IPS-20b (cell line): ENCODE results near the gene TTLL6.
"Not testable (repeated sequence)": the region's sequence is repeated elsewhere in the genome, so short reads cannot be mapped to it uniquely, and the experiment has no call there.

Source experiments
- H3K27ac ChIP-seq: one replicate; pipeline ENCODE4 v1.5.1; 2013; ENCODE audit warnings: low read length
- H3K27me3 ChIP-seq: 2 replicates; pipeline ENCODE4 v1.6.1; 2013; ENCODE audit warnings: mild to moderate bottlenecking, low read length, inconsistent platforms; ENCODE audit not compliant: insufficient read depth
- H3K36me3 ChIP-seq: 2 replicates; pipeline ENCODE4 v1.6.1; 2013; ENCODE audit warnings: low read depth, mild to moderate bottlenecking, inconsistent platforms, low read length, moderate library complexity; ENCODE audit not compliant: insufficient read depth
- H3K4me1 ChIP-seq: 2 replicates; pipeline ENCODE4 v1.6.1; 2013; ENCODE audit warnings: mild to moderate bottlenecking, control low read depth, inconsistent platforms, low read length, moderate library complexity; ENCODE audit not compliant: insufficient read depth
- H3K4me3 ChIP-seq: 2 replicates; pipeline ENCODE4 v1.5.1; 2013; ENCODE audit warnings: mild to moderate bottlenecking, low read length, inconsistent platforms
- H3K9ac ChIP-seq: 2 replicates; pipeline ENCODE4 v1.6.1; 2013; ENCODE audit warnings: low read depth, mild to moderate bottlenecking, inconsistent platforms, low read length, moderate library complexity
- H3K9me3 ChIP-seq: 2 replicates; pipeline ENCODE4 v1.6.1; 2013; ENCODE audit warnings: mild to moderate bottlenecking, low read depth, low read length, inconsistent platforms; ENCODE audit not compliant: insufficient read depth

The TTLL6 gene

DNA sequence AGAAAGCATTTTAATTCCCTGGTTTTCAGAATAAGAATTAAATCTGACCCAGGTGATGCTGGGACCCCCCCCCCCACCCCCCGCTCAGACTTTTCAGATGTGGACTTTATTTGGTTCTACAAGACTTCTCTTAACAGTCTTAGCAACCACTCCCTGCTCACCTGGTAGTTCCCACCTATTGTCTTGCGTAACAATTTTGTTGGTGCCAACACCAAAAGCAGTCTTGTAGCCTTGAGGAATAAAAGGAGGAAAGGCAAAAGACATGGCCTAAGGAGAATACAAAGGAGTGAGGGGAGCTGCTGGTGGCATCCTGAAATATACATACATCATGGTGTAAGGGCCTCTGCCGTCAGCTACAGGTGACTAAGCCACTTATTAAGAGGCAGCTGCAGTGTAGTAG lies 5.0 kb downstream of the TTLL6 start:
- no peaks in the 10 kb centered on the region for H3K4me1 ChIP-seq
- H3K4me3 ChIP-seq = no peak overlapping the region
- H3K27me3 ChIP-seq = peaks cover 22% of the 10 kb centered on the region

DNA sequence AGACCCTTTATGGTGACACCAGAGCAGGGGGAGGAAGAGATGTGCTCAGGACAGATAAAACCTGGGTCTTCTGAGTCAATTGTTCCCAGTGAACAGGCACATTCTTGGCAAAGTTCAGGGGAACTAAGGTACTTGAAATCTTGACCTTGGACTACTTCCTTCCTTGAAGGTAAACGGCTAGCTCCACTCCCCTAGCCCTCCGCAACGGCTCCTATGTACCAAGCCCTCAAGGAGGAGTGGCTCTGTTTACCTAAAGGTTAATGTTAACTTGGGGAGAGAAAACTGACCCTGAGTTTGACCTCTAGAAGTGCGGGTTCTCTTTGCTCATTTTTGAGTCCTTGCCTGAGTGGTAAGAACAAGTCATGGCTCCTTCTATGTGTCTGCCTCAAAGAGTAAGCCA lies 7.8 kb downstream of the TTLL6 start:
- H3K4me3 ChIP-seq = no peak overlapping the region
- H3K9me3 ChIP-seq = no peaks in the 10 kb centered on the region
- H3K36me3 ChIP-seq = no peaks in the 10 kb centered on the region
- no peak overlapping the region for H3K27ac ChIP-seq
- H3K27me3 ChIP-seq = no peaks in the 10 kb centered on the region
- no peaks in the 10 kb centered on the region for H3K4me1 ChIP-seq
- no peak overlapping the region for H3K9ac ChIP-seq

More for the DNA sequence above, 5.0 kb downstream of the TTLL6 start:
- Histone ChIP-seq H3K27ac (no peak overlapping the region), H3K9ac (no peak overlapping the region), H3K36me3 (no peaks in the 10 kb centered on the region), H3K9me3 (no peaks in the 10 kb centered on the region)

DNA sequence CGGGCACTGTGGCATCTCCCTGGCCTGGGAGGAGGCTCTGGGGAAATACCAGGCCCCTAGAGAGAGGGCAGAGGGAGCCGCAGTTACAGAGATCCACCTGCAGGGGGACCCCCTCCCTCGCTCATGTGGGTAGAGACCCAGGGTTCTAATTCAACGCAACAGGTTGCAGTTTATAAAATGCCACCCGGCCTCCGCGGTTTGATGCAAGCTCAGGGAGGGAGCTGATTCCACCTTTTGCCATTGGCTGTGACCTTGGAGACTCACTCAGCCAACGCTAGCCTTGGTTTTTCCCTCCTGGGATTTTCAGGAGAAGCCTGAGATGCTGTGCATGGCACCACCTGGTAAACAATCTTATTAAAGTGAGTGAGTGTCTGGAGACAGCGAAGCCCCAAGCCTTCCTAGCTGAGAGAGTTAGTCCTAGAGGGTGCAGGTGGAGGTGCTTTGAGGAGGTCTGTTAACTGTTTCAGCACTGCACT lies 12.1 kb downstream of the TTLL6 start:
- Histone ChIP-seq H3K9ac (no peak overlapping the region), H3K27me3 (no peaks in the 10 kb centered on the region), H3K27ac (no peak overlapping the region), H3K9me3 (no peaks in the 10 kb centered on the region), H3K36me3 (no peaks in the 10 kb centered on the region), H3K4me3 (peak overlapping the region; percentile 12; the same call in 1 of the 2 replicates), H3K4me1 (no peaks in the 10 kb centered on the region)

DNA sequence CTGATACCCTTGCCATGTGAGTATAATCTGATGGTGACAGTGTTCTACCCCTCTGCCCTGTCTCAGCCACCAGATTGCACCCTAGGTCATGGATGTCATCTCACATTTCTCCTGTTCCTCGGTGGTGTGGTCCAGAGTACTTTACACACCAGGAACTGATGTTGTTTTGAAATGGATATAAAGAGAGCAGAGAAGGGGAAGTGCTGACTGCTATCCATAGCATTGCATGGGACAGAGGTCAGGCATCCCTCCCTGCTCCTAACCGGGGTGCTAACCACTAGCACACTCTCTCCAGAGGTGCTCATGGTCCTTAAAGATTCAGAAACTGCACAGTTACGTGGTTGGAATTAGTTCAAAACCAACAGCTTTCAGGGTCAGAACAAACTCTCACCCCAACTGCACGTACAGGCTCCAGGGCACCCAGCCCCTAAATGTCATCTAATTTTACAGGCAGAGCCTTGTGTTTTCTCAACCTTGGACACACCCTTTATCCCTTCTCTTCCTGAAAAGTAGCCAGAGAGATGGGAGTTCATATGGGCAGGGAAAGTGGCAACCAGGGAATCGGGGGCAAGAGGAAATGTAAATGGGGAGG lies 16.3 kb downstream of the TTLL6 start:
- H3K4me1 ChIP-seq = no peaks in the 10 kb centered on the region
- H3K27me3 ChIP-seq = no peaks in the 10 kb centered on the region
- H3K9me3 ChIP-seq = no peaks in the 10 kb centered on the region
- no peak overlapping the region for H3K4me3 ChIP-seq
- H3K27ac ChIP-seq = no peak overlapping the region
- no peaks in the 10 kb centered on the region for H3K36me3 ChIP-seq
- H3K9ac ChIP-seq = no peak overlapping the region

DNA sequence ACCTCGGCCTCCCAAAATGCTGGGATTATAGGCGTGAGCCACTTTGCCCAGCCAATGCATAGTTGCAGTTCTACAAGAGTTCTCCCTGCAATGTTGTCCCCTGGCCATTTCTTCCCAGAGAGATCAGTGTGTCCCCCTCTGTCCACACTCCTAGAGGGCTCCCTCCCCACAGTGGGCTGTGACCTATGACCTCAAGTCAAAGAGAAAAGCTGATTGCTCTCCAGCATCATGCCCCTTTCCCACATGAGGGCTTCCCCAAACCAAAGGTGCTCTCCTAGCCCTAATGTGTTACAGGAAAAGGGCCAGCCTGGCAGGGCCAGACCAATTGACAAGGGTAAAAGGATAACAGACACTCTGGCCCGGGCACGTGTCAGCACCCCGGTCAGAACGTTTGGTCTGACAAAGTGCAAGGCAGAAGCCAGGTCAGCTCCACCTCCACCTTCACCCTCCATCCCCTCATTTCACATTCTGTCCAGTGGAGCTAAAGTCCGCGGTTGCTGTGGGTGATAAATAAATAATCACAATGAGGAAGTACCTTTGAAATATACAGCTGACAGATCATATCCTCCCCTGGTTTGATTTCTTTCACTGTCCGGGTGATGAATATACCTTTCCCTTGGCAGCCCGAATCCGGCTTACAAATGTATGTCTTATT lies 17.8 kb downstream of the TTLL6 start:
- Histone ChIP-seq H3K36me3 (no peaks in the 10 kb centered on the region), H3K9ac (no peak overlapping the region), H3K27ac (no peak overlapping the region), H3K4me1 (no peaks in the 10 kb centered on the region), H3K9me3 (no peaks in the 10 kb centered on the region), H3K27me3 (peaks cover 6% of the 10 kb centered on the region; the same call in 1 of the 2 replicates), H3K4me3 (no peak overlapping the region)

DNA sequence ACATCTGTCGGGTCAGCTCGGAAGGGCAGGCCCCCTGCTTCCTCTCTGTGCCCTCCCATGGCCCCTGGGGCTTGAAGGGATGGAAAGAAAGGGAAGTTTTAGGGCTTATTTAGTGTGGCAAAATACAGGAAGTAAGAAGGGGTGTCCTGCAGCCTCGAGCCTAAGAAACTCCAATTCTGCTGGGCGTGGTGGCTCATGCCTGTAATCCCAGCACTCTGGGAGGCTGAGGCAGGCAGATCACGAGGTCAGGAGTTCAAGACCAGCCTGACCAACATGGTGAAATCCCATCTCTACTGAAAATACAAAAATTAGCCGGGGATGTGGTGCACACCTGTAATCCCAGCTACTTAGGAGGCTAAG lies 20.9 kb downstream of the TTLL6 start:
- peaks cover 19% of the 10 kb centered on the region; the same call in 1 of the 2 replicates for H3K27me3 ChIP-seq
- H3K4me1 ChIP-seq, H3K9ac ChIP-seq, H3K4me3 ChIP-seq, H3K9me3 ChIP-seq, H3K36me3 ChIP-seq, H3K27ac ChIP-seq: not testable (repeated sequence)

DNA sequence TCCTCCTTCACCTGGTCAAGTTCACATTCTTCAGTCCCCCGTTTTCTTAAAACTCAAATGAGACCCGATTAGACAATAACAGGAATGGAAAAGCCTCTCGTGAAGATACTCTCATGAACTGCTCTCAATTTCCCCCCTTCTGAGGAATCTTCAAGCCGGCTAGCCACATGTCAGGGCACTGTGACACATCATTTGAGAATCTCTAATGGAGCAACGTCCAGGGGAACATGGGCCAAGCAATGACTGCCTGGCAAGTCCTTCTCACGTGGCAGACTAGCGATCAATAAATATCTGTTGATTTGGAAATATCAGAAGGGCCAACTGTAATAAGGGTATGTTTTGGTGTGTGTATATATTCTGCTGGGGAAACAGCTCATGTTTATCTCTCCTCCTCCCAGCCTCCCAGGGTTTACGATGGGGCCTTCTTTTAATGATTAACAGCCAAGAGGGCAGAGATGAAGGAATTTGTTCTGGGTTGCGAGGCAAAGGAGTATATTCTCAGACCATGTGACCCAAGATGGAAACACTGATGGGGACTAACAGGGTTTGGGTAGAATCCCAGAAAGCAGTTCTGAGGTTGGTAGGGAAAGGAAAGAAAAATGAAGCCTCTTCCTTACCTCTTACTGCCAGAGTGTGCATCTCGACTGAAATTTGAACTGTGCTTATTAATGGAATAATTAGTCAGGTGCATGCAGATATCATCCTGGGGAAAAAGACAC lies 21.4 kb downstream of the TTLL6 start:
- H3K4me3 ChIP-seq = no peak overlapping the region
- H3K36me3 ChIP-seq = no peaks in the 10 kb centered on the region
- no peaks in the 10 kb centered on the region for H3K4me1 ChIP-seq
- no peak overlapping the region for H3K27ac ChIP-seq
- H3K9ac ChIP-seq = no peak overlapping the region
- peaks cover 21% of the 10 kb centered on the region; the same call in 1 of the 2 replicates for H3K27me3 ChIP-seq
- H3K9me3 ChIP-seq = no peaks in the 10 kb centered on the region

DNA sequence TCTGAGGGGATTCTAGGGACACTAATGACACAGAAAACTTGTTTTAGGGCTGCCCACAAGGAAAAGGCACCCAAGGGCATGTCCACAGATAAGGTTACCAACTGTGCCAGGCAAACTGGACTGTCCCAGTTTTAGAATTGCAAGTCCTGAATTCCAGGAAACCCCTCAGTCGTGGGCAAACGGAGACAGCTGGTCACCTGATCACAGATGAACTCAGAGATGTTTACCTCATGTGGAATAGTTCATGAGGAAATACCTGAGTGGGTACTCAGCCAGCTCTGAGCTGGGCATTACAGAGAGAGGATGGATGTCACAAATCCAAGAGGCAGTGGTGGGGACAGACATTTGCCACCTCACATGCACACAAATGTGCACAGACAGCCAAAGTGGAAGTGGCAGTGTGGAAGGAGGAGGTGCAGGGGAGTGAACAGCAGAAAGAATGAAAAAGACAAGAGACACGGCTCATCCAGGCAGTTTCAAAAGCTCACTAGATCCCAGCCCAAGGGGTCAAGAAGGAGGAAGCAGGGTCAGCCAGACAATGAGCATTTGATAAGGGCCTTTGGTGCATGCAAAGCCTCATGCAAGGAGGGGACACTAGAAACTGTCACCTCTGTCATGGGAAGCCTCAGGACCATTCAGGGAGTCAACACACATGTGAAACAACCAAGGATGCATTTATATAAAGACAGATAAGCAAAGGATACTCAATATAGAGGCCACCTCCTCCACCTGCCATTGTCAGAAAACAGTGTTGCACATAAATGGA lies 24.8 kb downstream of the TTLL6 start:
- Histone ChIP-seq H3K4me1 (no peaks in the 10 kb centered on the region), H3K36me3 (no peaks in the 10 kb centered on the region), H3K4me3 (no peak overlapping the region), H3K27ac (no peak overlapping the region), H3K9me3 (no peaks in the 10 kb centered on the region), H3K9ac (no peak overlapping the region), H3K27me3 (peaks cover 34% of the 10 kb centered on the region)

DNA sequence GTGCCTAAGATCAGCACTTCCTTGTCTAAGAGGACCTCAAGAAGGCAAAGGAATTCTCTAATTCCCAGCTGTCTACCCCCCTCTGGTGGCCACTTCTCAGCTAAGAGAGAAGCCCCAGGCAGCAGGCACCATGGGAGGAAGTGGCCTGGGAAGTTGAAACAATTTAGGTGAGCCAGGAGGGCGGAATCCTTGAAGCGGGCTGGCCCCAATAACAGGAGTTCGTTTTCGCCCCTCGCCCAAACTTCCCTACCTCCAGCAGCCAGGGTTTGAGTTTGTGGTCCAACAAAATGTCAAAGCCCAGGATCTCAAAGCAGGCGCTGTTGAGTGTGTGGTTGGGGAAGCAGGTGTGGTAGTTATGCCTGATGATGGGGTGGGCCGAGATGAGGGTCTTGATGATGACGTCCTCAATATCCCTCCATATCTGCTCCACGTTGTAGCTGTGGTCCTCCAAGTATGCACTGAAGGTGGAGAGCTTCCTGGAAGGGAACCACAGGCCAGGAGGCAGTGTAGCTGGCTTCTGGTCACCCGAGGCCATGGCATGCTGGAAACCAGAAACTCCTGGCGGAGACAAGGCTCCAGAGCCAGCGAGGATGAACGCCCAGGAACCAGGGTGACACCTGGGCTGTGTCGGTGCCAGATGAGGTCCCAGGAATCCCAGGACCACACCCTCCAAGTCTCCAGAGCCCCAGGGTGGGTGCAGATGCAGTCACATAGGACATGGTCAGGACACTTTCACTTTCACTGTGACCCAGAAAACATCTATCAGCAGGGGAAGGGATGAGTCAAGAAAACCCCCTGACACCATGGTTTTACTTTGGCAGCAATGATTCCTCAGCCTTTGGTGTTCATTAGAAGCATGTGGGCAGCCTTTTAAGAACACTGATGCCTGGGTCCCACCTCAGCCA lies 25.6 kb downstream of the TTLL6 start:
- Histone ChIP-seq H3K27ac (no peak overlapping the region), H3K9me3 (no peaks in the 10 kb centered on the region), H3K36me3 (no peaks in the 10 kb centered on the region), H3K9ac (no peak overlapping the region), H3K4me3 (no peak overlapping the region), H3K4me1 (no peaks in the 10 kb centered on the region), H3K27me3 (peaks cover 34% of the 10 kb centered on the region)

DNA sequence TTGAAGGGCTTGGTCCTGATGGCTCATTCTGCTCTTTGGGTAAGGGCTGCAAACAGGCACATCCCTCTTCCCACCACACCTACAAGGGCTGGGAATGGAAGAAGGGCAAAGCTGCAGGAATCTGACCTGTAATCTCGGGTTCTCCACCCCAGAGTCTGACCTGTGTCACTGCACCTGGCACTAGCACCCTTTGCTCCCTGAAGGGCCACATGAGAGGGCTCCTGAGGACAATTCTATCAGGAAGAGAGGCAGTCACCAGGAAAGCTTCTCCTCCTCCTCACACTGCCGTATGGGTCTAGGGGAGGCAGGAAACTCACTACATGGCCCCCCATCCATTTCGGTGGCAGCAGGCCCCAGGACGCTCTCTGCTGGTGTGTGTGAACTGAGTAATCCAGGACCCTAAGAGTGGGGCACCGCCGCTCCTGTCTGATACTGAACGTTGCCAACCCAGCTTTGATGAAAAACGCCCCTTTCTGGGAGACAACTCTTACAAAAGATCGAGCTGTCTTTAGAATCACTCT lies 26.4 kb downstream of the TTLL6 start:
- Histone ChIP-seq H3K9me3 (no peaks in the 10 kb centered on the region), H3K27me3 (peaks cover 37% of the 10 kb centered on the region), H3K27ac (no peak overlapping the region), H3K4me1 (no peaks in the 10 kb centered on the region), H3K9ac (no peak overlapping the region), H3K36me3 (no peaks in the 10 kb centered on the region), H3K4me3 (no peak overlapping the region)

DNA sequence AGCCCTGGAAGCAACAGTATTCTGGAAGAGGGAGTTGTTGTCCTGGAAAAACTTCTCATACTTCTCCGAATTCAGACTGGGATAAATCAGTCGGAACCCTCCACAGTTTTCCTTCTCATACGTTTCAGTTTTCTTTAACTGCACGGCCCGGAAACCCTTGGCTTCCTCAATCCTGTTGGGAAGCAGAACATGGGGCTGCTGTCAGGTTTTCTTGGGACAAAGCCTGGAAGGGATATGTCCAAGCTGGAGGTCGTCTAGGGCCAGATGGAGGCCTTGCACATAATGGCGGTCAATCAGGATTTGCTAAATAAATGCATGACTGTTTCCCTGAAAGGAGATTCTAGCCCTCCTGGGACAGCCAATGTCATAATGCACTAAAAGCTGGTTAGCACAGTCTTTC lies 29.2 kb downstream of the TTLL6 start:
- no peaks in the 10 kb centered on the region for H3K9me3 ChIP-seq
- no peak overlapping the region for H3K27ac ChIP-seq
- H3K4me3 ChIP-seq = no peak overlapping the region
- no peaks in the 10 kb centered on the region for H3K36me3 ChIP-seq
- peaks cover 33% of the 10 kb centered on the region for H3K27me3 ChIP-seq
- H3K9ac ChIP-seq = no peak overlapping the region
- no peaks in the 10 kb centered on the region for H3K4me1 ChIP-seq
